ENCODE measurements around the gene HES5.

The HES5 gene

GRCh38 chr1:2537784-2538115 is 7.7 kb upstream of the HES5 start:
- no peak for FAIRE-seq
- no peak for DNase-seq (ENCODE audit: insufficient read length, low spot score)
- no peak for TF ChIP-seq CTCF (IDR thresholded peaks at IDR 0.05; ENCODE audit: insufficient read depth, missing control alignments)

DNA sequence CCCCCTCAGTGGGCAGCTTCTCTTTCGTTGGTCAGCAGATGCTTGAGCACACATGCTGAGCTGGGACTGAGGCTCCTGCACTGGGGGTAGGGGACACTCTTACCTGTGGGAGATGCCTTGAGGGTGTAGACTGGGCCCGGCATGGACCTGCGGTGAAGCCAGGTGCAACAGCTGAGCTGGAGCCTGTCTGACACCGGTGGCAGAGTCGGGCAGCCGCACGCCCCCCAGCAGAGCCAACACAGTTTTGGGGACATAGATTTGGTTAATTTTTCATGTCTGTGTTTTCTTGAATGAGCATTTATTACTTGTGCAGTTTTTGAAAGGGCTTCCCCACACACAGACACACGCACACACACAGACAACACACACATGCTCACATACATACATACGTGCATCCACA is 5.9 kb upstream of the HES5 start:
- FAIRE-seq (no peak), DNase-seq (ENCODE audit: insufficient read length, low spot score) (no peak)
- no peak for TF ChIP-seq CTCF (IDR thresholded peaks at IDR 0.05; ENCODE audit: insufficient read depth, missing control alignments)

- no peak for FAIRE-seq
These were observed 5.4 kb upstream of the HES5 start for GRCh38 chr1:2535455-2535854.

DNA sequence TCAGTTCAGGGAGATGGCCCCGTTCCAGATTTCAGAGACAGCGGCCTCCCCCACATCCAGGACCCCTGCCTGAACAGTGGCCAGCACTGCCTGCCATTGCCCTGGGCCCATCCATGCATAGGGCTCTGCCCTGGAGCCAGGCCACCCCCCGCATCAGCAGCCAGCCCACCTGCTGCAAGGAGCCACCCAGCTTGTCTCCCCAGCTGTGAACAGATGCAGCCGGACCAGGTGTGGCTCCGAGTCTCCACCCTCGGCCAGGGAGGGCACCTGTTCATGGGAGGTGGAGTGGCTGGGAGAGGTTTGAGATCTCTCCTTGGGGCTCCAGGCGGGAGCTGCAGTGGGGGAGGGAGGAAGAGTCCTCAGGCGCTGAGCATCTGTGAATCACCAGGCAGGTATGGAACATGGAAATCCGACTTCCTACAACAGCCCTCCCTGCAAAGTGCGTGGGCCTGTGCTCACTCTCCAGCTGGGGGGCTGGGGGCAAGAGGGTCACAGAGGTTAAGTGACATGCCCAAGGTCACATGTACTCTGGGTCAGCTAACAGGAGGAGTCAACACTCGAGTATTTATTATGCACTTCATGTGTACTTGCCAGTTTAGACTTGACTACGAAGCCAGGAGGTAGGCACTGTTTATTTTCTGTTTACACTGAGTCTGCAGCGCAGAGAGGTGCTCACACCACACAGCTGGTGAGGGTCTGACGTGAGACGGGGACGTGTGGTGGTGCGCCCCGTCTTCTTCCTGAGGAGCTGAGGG is 4.8 kb upstream of the HES5 start:
- no peak for TF ChIP-seq CTCF (IDR thresholded peaks at IDR 0.05; ENCODE audit: insufficient read depth, missing control alignments)
- DNase-seq (ENCODE audit: insufficient read length, low spot score) (no peak), FAIRE-seq (no peak)

More at GRCh38 chr1:2535455-2535854, 5.4 kb upstream of the HES5 start:
- TF ChIP-seq CTCF (IDR thresholded peaks at IDR 0.05; ENCODE audit: insufficient read depth, missing control alignments), result no peak
- DNase-seq (ENCODE audit: insufficient read length, low spot score), result no peak

DNA sequence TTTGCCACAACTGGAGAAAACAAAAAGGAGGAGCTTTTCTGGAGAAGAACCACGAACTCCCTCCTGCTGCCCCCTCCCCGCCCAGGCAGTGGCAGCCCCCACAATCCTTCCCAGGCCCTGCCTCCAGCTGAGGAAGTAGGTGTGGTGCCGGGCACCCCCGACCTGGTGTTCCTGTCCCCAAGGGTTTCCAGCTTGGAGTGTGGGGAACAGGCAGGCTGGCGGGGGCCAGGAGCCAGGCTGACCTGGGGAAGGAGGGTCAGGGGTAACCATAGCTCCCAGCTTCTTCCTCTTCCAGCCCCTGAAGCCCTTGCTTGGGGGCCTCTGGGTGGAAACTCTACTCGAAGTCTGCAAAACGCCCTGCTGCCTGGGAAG is 4.2 kb upstream of the HES5 start:
- no peak for DNase-seq (ENCODE audit: insufficient read length, low spot score)
- TF ChIP-seq CTCF (IDR thresholded peaks at IDR 0.05; ENCODE audit: insufficient read depth, missing control alignments), result no peak

GRCh38 chr1:2533365-2533764 is 3.3 kb upstream of the HES5 start:
- FAIRE-seq (no peak), DNase-seq (ENCODE audit: insufficient read length, low spot score) (no peak)
- no peak for TF ChIP-seq CTCF (IDR thresholded peaks at IDR 0.05; ENCODE audit: insufficient read depth, missing control alignments)

More for the DNA sequence above, 4.2 kb upstream of the HES5 start:
- no peak for FAIRE-seq

DNA sequence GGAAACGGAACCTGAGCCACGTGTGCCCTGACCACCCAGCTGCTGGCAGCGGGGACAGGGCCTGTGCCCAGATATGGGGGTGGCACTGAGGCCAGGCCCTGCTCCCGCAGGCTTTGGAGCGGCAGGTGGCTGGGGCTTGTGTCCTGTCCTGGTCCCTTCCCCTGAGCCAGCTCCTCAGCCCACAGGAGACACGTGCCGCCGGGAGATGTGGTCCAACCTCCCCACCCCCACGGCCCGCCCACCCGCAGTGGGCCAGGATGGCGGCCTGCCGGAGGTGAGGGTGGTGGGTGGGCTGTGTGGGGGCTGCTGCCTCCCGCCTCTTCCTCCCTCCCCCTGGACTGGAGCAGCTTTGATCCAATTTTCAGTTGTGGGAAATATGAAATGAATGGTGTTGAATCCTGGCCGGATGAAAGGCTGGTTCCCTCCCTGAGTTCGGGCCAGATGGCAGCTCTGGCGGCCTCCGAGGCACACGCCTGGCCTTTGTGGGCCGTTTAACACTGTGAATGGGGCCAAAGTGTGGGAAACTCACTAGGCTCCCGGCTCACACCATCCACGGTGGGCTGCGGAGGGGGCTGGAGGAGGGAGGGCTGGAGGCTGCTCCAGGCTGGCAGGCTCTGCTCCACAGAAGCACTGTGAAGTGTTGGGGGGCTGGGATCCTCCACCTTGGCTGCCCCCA is 2.6 kb upstream of the HES5 start:
- FAIRE-seq, result no peak
- DNase-seq (ENCODE audit: insufficient read length, low spot score), result no peak
- TF ChIP-seq CTCF (IDR thresholded peaks at IDR 0.05; ENCODE audit: insufficient read depth, missing control alignments), result no peak

Measured in D721Med (cell line).